Kidney (tissue), 14 donors: ENCODE measurements around the gene MTX1. TPM values are rescaled to one million over a fixed set of nuclear protein-coding genes. Genes with fewer than 3 reads are reported as not detected.
"Not testable (repeated sequence)": the region's sequence is repeated elsewhere in the genome, so short reads cannot be mapped to it uniquely, and the experiment has no call there.

Source experiments
- DNase-seq, 5 donors: peaks; one replicate each; pipeline ENCODE4 v3.0.0-alpha.2; 2013 to 2020
- FAIRE-seq: peaks from 2 replicates; lab custom pipeline; 2012; peaks lifted over from hg19 to GRCh38; lab: Jason Lieb, UNC
- H3K27ac ChIP-seq, 2 donors: one replicate each; pipeline ENCODE4 v1.7.0; 2013; ENCODE audit warnings: low read depth in 2 of 2, low read length in 2 of 2, inconsistent platforms in 1 of 2
- H3K27me3 ChIP-seq: one replicate; pipeline ENCODE4 v1.7.1; 2013; ENCODE audit warnings: low read length, inconsistent platforms; ENCODE audit not compliant: control insufficient read depth, insufficient read depth
- H3K36me3 ChIP-seq, 3 donors: one replicate each; pipeline versions ENCODE4 v1.7.0 to v1.7.1; 2013; ENCODE audit warnings: low read length in 3 of 3, control low read depth in 1 of 3, inconsistent platforms in 1 of 3; ENCODE audit not compliant: insufficient read depth in 3 of 3, control insufficient read depth in 2 of 3
- H3K4me1 ChIP-seq, 3 donors: one replicate each; pipeline versions ENCODE4 v1.7.0 to v1.7.1; 2013; ENCODE audit warnings: low read length in 3 of 3, inconsistent platforms in 1 of 3, low read depth in 1 of 3; ENCODE audit not compliant: control insufficient read depth in 2 of 3, insufficient read depth in 2 of 3
- H3K4me3 ChIP-seq, 3 donors: one replicate each; pipeline versions ENCODE4 v1.7.0 to v1.8.1; 2013; ENCODE audit warnings: low read length in 3 of 3, control low read depth in 1 of 3, inconsistent platforms in 1 of 3
- H3K9ac ChIP-seq, 3 donors: one replicate each; pipeline versions ENCODE4 v1.7.0 to v1.7.1; 2013; ENCODE audit warnings: low read length in 3 of 3, control low read depth in 1 of 3, inconsistent platforms in 1 of 3
- H3K9me3 ChIP-seq, 3 donors: one replicate each; pipeline versions ENCODE4 v1.7.0 to v1.7.1; 2013; ENCODE audit warnings: low read length in 3 of 3, control low read depth in 1 of 3, inconsistent platforms in 1 of 3; ENCODE audit not compliant: control insufficient read depth in 2 of 3, insufficient read depth in 1 of 3
- CTCF ChIP-seq: IDR thresholded peaks from 3 replicates; pipeline ENCODE4 v1.5.1; 2012; ENCODE audit warnings: mild to moderate bottlenecking, moderate library complexity, borderline replicate concordance; ENCODE audit not compliant: insufficient read depth; ENCODE audit errors: extremely low read depth
- intact Hi-C: fragments of 100-400 bp; cut with DNase I; formaldehyde crosslinking; loops from one replicate; pipeline ENCODE4 v1.11.1; 2022
- polyA plus RNA-seq: library from polyadenylated mRNA; stranded (reverse); fragments of 350-450 nt; fragmentation: Illumina TruSeq; extraction: RNeasy Lipid Tissue Mini Kit (QIAGEN cat#74804); gene quantifications from one replicate; pipeline ENCODE4 v1.2.3, GENCODE V29; 2014; ENCODE audit warnings: low read depth, low replicate concordance; ENCODE audit not compliant: insufficient read depth
- total RNA-seq: library from RNA; stranded (reverse); fragmentation: NEBNext Ultra II Directional; extraction: Animal tissue kit (Norgen Biotek cat#: 25700); gene quantifications from one replicate; pipeline ENCODE4 v1.2.1, GENCODE V29; 2021
- donor health status: control.
- donor health status: control.
- donor health status: control.
- donor health status: control.
- donor health status: control.
- donor health status: DM: yes; HTN: yes; CAD: no.
- donor health status: Normal renal cell carcinoma (clear cell type).

Gene MTX1
- total and polyA plus RNA-seq, 2 donors from 2014 or later, result 38.8 to 86.9 TPM

- DNase-seq (peak; percentile 94 to 98 (median 96)), FAIRE-seq (no peak)
- Histone ChIP-seq H3K9me3 (no peaks in the 10 kb centered on the region), H3K4me3 (peak overlapping the region; percentile 51 to 66 (median 66)), H3K27ac (peak overlapping the region; percentile 92 to 95), H3K27me3 (no peaks in the 10 kb centered on the region), H3K36me3 (no peaks in the 10 kb centered on the region), H3K4me1 (peaks cover 0 to 7% (median 0%) of the 10 kb centered on the region in 3 donors), H3K9ac (peak overlapping the region in 2 of 3 donors; percentile 80 to 88)
- intact Hi-C loops, result no loop called here
- TF ChIP-seq CTCF, result peak; percentile 97
Measured at GRCh38 chr1:155193275-155193990, 15.1 kb upstream of the MTX1 start.

- intact Hi-C loops, H3K27me3 ChIP-seq, H3K36me3 ChIP-seq, FAIRE-seq, H3K4me1 ChIP-seq, DNase-seq, H3K9me3 ChIP-seq: not testable (repeated sequence)
- Histone ChIP-seq H3K27ac (peak overlapping the region; percentile 92 to 95), H3K4me3 (peak overlapping the region; percentile 42 to 66 (median 66)), H3K9ac (peak overlapping the region in 1 of 3 donors; percentile 88)
Measured at GRCh38 chr1:155193991-155194240, 14.6 kb upstream of the MTX1 start.

- Histone ChIP-seq H3K9ac (no peak overlapping the region), H3K9me3 (no peaks in the 10 kb centered on the region), H3K4me1 (peaks cover 0 to 7% (median 0%) of the 10 kb centered on the region in 3 donors), H3K27me3 (no peaks in the 10 kb centered on the region), H3K36me3 (no peaks in the 10 kb centered on the region), H3K4me3 (peak overlapping the region in 2 of 3 donors; percentile 39 to 40), H3K27ac (peak overlapping the region in 1 of 2 donors; percentile 36)
- FAIRE-seq, result no peak
- intact Hi-C loops, result no loop called here
- peak in 1 of 5 donors; percentile 30 for DNase-seq
- no peak for TF ChIP-seq CTCF
Measured at GRCh38 chr1:155195201-155196102, 13.0 kb upstream of the MTX1 start.
